Fibroblast of pulmonary artery (primary cell): Measurements from ENCODE around the gene SOX30.

ENCODE experiments used
- DNase-seq: peaks from one replicate; pipeline ENCODE4 v3.0.0-alpha.2; 2010; ENCODE audit warnings: low read depth
- H3K4me3 ChIP-seq: replicated peaks from 2 replicates; pipeline ENCODE4 v1.5.1; 2011; ENCODE audit warnings: low read depth, mild to moderate bottlenecking, control low read depth, low read length, moderate library complexity
- CTCF ChIP-seq: IDR thresholded peaks from 2 replicates; pipeline ENCODE4 v1.5.1; 2011; ENCODE audit warnings: mild to moderate bottlenecking, control low read depth, low read length, inconsistent platforms; ENCODE audit errors: missing control alignments

The SOX30 gene

GRCh38 chr5:157607371-157608161, 44.7 kb downstream of the SOX30 start:
- no peak for TF ChIP-seq CTCF
- DNase-seq, result peak; percentile 54
- no peak overlapping the region for H3K4me3 ChIP-seq

- TF ChIP-seq CTCF, result no peak
- DNase-seq, result no peak
- H3K4me3 ChIP-seq, result no peak overlapping the region
These were observed 46.2 kb downstream of the SOX30 start for GRCh38 chr5:157606046-157606445.

- DNase-seq, result peak; percentile 84
- no peak for TF ChIP-seq CTCF
- H3K4me3 ChIP-seq, result no peak overlapping the region
These were observed 48.7 kb downstream of the SOX30 start for GRCh38 chr5:157603333-157604190.

- no peak for TF ChIP-seq CTCF
- peak; percentile 12 for DNase-seq
- no peak overlapping the region for H3K4me3 ChIP-seq
These were observed 49.7 kb downstream of the SOX30 start for GRCh38 chr5:157602505-157602904.

GRCh38 chr5:157600252-157600651, 52.0 kb downstream of the SOX30 start:
- no peak overlapping the region for H3K4me3 ChIP-seq
- no peak for TF ChIP-seq CTCF
- no peak for DNase-seq

- DNase-seq, result no peak
- no peak overlapping the region for H3K4me3 ChIP-seq
- TF ChIP-seq CTCF, result no peak
These were observed 52.7 kb downstream of the SOX30 start for GRCh38 chr5:157599565-157599964.
